ENCODE data around the gene MTR.
"Not testable (repeated sequence)": the region's sequence is repeated elsewhere in the genome, so short reads cannot be mapped to it uniquely, and the experiment has no call there.

MTR gene

DNA sequence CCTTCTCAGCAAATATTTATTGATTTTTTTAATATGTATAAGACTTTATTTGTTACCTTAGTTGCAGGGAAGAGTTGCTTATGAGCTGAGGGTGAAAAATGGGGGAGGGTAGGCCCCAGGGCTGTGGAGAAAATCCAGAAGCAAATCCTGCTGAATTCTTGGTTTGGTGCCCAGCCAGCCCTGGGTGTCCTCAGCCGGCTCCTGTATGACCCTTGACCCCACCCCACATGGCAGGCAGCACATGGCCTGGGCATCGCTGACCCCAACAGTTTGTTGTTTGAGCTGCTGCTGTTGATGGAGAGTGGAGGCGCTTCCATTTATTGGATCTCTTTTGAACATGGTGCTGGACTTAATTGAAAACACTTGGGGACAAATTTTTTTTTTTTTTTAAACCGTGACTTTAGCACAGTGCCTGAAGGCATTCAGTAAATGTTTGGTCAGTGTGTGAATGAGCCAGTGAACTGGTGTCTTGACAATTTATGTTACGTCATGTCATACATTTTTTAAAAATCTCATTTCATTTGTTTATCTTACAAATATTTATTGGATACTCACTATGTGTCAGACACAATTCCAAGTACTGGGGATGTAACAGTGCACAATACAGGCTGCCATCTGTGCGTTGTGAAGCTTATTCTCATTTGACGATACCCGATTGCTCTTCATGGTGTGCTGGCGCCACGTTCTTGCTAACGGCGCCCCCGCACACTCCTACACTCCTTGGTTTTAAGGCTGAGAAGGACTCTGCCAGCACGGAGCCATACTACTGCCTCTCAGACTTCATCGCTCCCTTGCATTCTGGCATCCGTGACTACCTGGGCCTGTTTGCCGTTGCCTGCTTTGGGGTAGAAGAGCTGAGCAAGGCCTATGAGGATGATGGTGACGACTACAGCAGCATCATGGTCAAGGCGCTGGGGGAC is 98.8 kb downstream of the MTR start:
- H3K4me3 ChIP-seq (ENCODE audit: low read depth, low read length) = no peak overlapping the region
- TF ChIP-seq, protein P1, sequence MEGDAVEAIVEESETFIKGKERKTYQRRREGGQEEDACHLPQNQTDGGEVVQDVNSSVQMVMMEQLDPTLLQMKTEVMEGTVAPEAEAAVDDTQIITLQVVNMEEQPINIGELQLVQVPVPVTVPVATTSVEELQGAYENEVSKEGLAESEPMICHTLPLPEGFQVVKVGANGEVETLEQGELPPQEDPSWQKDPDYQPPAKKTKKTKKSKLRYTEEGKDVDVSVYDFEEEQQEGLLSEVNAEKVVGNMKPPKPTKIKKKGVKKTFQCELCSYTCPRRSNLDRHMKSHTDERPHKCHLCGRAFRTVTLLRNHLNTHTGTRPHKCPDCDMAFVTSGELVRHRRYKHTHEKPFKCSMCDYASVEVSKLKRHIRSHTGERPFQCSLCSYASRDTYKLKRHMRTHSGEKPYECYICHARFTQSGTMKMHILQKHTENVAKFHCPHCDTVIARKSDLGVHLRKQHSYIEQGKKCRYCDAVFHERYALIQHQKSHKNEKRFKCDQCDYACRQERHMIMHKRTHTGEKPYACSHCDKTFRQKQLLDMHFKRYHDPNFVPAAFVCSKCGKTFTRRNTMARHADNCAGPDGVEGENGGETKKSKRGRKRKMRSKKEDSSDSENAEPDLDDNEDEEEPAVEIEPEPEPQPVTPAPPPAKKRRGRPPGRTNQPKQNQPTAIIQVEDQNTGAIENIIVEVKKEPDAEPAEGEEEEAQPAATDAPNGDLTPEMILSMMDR (IDR thresholded peaks at IDR 0.05; ENCODE audit: borderline replicate concordance, insufficient read depth, low read depth, low read length) = no peak

DNA sequence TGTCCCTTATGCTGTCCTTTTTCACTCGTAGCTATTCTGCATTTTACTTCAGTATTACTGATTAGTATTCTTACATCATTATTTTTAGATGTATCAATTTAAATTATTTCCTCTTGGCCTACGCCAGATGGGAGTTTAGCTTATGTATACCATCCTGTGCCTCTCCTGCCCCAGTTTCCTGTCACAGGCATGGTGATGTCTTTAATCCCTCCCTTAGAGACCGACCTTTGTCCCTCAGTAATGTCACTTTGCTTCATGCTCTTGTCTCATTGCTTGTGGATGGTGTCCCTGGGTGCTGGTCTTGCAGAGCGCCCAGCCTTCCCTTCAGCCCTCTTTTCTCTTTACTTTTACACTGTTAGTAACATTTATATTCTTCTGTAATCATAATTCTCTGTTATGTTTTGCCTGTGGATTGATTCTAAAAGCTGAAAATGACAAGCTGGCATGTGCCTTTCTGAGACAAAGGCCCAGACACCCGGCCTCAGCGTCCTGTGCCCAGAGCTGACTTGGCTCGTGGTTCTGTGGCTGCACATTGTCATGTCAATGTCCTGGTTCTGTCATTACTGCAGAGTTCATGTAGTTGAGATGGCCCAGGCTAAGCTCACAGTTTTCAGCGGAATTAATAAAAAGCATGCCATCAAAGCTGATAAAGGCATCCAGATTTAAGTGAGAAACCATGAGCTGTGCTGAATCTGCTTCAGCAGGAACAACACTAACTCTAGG is 100.7 kb downstream of the MTR start:
- TF ChIP-seq, protein P1 (IDR thresholded peaks at IDR 0.05; ENCODE audit: borderline replicate concordance, insufficient read depth, low read depth, low read length) = no peak
- H3K4me3 ChIP-seq (ENCODE audit: low read depth, low read length) = no peak overlapping the region

DNA sequence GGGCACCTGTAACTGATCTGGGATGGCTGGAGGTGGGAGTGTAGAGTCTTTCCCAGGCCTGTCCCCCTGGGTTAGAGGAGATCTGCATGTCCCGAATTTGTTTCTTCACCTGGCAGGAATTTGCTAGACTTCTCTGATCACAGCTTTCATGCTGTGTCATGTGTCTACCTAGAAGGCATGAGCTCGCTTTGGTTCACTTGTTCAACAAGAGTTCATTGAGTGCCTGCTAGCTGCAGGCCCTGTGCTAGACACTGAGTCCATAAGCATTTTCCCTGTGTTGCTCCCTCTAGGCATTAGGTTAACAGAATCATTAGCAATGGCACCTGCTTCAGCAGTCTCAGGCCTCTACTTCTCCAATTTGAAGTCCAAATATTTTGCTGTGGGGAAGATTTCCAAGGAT is 101.6 kb downstream of the MTR start:
- no peak overlapping the region for H3K4me3 ChIP-seq (ENCODE audit: low read depth, low read length)
- TF ChIP-seq, protein P1 (IDR thresholded peaks at IDR 0.05; ENCODE audit: borderline replicate concordance, insufficient read depth, low read depth, low read length) = no peak

DNA sequence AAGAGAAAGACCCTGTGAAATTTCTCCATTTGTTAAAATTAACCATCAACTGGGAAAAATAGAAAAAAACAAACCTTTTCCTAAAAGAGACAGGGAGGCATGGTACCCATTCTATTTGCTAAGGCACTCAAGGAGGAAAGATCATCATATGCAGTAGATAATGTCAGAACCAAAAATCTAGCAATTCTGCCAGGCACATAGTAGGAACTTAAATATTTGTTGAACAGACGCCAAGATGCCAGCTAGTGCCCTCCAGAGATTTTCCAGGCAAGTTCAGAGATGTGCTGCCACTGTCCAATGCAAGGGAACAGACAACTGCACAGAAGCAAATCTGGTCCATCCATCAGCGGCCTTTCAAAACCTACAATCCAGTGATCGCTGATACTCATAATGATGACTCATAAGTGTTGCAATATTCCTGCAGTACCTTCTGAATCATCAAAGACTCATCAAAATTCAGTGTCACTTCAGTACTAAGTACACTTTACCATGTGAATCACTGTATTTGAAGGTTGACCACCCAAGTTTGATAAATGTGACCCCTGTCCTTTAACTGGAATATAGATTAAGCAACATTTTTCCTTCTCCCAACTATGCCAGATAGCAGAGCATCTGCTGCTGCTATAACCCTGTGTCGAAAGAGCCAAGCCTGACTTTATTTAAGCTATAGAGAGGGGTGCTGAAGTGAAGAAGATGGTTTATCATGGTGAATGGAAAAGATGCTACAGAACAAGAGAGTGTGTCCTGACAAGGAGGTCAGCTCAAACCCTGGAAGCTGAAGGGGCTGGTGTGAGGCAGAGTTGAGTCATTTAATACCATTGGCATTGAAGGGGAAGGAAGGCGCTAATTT is 110.0 kb downstream of the MTR start:
- H3K4me3 ChIP-seq (ENCODE audit: low read depth, low read length) = no peak overlapping the region
- TF ChIP-seq, protein P1 (IDR thresholded peaks at IDR 0.05; ENCODE audit: borderline replicate concordance, insufficient read depth, low read depth, low read length) = no peak

DNA sequence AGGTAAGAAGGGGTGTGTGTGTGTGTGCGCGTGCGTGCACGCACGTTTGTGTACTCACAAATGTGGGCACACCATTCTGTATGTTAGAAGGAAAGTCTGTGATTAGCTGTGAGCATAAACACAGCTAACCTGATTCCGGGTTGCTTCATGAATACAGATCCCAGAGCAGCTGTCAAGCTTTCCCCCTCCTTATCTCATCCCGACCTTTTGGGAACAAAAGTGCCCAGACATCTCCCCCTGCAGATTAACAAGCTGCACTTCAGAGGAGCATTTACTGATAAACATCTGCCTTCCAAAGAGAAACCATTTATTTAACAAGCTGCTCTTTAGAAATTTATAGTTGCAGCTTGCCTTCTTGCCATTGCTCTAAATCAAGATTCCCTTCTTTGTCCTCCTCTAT is 112.1 kb downstream of the MTR start:
- TF ChIP-seq, protein P1 (IDR thresholded peaks at IDR 0.05; ENCODE audit: borderline replicate concordance, insufficient read depth, low read depth, low read length) = no peak

DNA sequence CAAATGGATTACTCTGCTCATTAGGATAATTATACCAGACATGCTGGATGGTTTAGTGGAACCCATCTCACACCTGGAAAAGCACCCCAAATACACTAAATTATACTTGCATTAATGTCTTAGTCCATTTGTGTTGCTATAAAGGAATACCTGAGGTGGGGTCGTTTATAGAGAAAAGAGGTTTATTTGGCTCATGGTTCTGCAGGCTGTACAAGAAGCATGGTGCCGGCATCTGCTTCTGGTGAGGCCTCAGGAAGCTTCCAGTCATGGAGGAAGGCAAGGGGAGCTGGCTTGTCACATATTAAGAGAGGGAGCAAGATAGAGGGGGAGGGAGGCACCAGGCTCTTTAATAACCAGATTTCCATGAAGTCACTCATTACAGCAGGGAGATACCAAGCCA is 113.6 kb downstream of the MTR start:
- no peak overlapping the region for H3K4me3 ChIP-seq (ENCODE audit: low read depth, low read length)
- TF ChIP-seq, protein P1 (IDR thresholded peaks at IDR 0.05; ENCODE audit: borderline replicate concordance, insufficient read depth, low read depth, low read length) = no peak

More for the DNA sequence above, 112.1 kb downstream of the MTR start:
- H3K4me3 ChIP-seq (ENCODE audit: low read depth, low read length) = no peak overlapping the region

DNA sequence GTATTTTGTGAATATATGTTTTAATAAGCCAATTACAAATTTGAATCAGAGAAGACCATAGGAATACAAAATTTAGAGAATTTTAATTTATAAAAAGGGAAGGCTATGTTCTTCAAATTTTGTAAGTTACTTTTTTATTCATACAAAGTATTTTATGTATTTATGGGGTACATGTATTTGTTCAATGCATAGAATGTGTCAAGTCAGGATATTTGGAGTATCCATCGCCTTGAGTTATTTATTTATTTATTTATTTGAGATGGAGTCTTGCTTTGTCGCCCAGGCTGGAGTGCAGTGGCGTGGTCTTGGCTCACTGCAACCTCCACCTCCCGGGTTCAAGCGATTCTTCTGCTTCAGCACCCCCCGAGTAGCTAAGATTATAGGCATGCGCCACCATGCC is 116.0 kb downstream of the MTR start:
- H3K4me3 ChIP-seq (ENCODE audit: low read depth, low read length) = not testable (repeated sequence)

Data from GM12875 (cell line).